ENCODE measurements around the gene GGT5.
"Not testable (repeated sequence)": the region's sequence is repeated elsewhere in the genome, so short reads cannot be mapped to it uniquely, and the experiment has no call there.

Gene GGT5

GRCh38 chr22:24233235-24233634 lies 11.6 kb downstream of the GGT5 start:
- Histone ChIP-seq H3K9me3 (no peaks in the 10 kb centered on the region), H3K27me3 (ENCODE audit: low read depth) (no peaks in the 10 kb centered on the region), H3K4me1 (no peaks in the 10 kb centered on the region), H3K36me3 (replicated peaks) (no peaks in the 10 kb centered on the region), H3K4me3 (no peak overlapping the region)
- no peak for DNase-seq (ENCODE audit: low spot score in 2 of 2)
- in situ Hi-C loops (cut with MboI; ENCODE audit: low sequenced_read_pairs) = no loop called here

- DNase-seq (ENCODE audit: low spot score in 2 of 2) = no peak
- Histone ChIP-seq H3K36me3 (replicated peaks) (no peaks in the 10 kb centered on the region), H3K9me3 (no peaks in the 10 kb centered on the region), H3K4me1 (no peaks in the 10 kb centered on the region), H3K4me3 (no peak overlapping the region), H3K27me3 (ENCODE audit: low read depth) (no peaks in the 10 kb centered on the region)
- in situ Hi-C loops (cut with MboI; ENCODE audit: low sequenced_read_pairs) = no loop called here
Measured at GRCh38 chr22:24232725-24233124, 12.2 kb downstream of the GGT5 start.

- Histone ChIP-seq H3K27me3 (ENCODE audit: low read depth) (no peaks in the 10 kb centered on the region), H3K36me3 (replicated peaks) (no peaks in the 10 kb centered on the region), H3K4me1 (no peaks in the 10 kb centered on the region), H3K9me3 (no peaks in the 10 kb centered on the region), H3K4me3 (no peak overlapping the region)
- DNase-seq (ENCODE audit: low spot score in 2 of 2) = no peak
- in situ Hi-C loops (cut with MboI; ENCODE audit: low sequenced_read_pairs) = no loop called here
Measured at GRCh38 chr22:24232124-24232523, 12.8 kb downstream of the GGT5 start.

GRCh38 chr22:24231706-24232105 lies 13.2 kb downstream of the GGT5 start:
- in situ Hi-C loops (cut with MboI; ENCODE audit: low sequenced_read_pairs) = no loop called here
- Histone ChIP-seq H3K4me1 (no peaks in the 10 kb centered on the region), H3K4me3 (no peak overlapping the region), H3K36me3 (replicated peaks) (no peaks in the 10 kb centered on the region), H3K27me3 (ENCODE audit: low read depth) (no peaks in the 10 kb centered on the region), H3K9me3 (no peaks in the 10 kb centered on the region)
- no peak for DNase-seq (ENCODE audit: low spot score in 2 of 2)

GRCh38 chr22:24230911-24231656 lies 13.8 kb downstream of the GGT5 start:
- no peaks in the 10 kb centered on the region for H3K36me3 ChIP-seq (replicated peaks)
- peak in 1 of 2 experiments; percentile 85 for DNase-seq (ENCODE audit: low spot score in 2 of 2)
- no peak overlapping the region for H3K4me3 ChIP-seq
- no peaks in the 10 kb centered on the region for H3K9me3 ChIP-seq
- H3K27me3 ChIP-seq (ENCODE audit: low read depth) = no peaks in the 10 kb centered on the region
- in situ Hi-C loops (cut with MboI; ENCODE audit: low sequenced_read_pairs) = no loop called here
- no peaks in the 10 kb centered on the region for H3K4me1 ChIP-seq

GRCh38 chr22:24225951-24226350 lies 18.9 kb downstream of the GGT5 start:
- no peaks in the 10 kb centered on the region for H3K36me3 ChIP-seq (replicated peaks)
- H3K9me3 ChIP-seq = 0 out of 2 replicates have a peak, but pooled peaks cover 3% of the 10 kb centered on the region
- no peaks in the 10 kb centered on the region for H3K4me1 ChIP-seq
- H3K27me3 ChIP-seq (ENCODE audit: low read depth) = no peaks in the 10 kb centered on the region
- DNase-seq (ENCODE audit: low spot score in 2 of 2) = no peak
- no peak overlapping the region for H3K4me3 ChIP-seq
- in situ Hi-C loops (cut with MboI; ENCODE audit: low sequenced_read_pairs) = no loop called here

GRCh38 chr22:24225044-24225601 lies 19.8 kb downstream of the GGT5 start:
- no peaks in the 10 kb centered on the region for H3K27me3 ChIP-seq (ENCODE audit: low read depth)
- no peaks in the 10 kb centered on the region for H3K4me1 ChIP-seq
- H3K9me3 ChIP-seq = 0 out of 2 replicates have a peak, but pooled peaks cover 3% of the 10 kb centered on the region
- no peak for DNase-seq (ENCODE audit: low spot score in 2 of 2)
- H3K36me3 ChIP-seq (replicated peaks) = no peaks in the 10 kb centered on the region
- in situ Hi-C loops (cut with MboI; ENCODE audit: low sequenced_read_pairs) = no loop called here
- no peak overlapping the region for H3K4me3 ChIP-seq

- no peaks in the 10 kb centered on the region for H3K27me3 ChIP-seq (ENCODE audit: low read depth)
- H3K9me3 ChIP-seq = 0 out of 2 replicates have a peak, but pooled peaks cover 3% of the 10 kb centered on the region
- in situ Hi-C loops (cut with MboI; ENCODE audit: low sequenced_read_pairs) = no loop called here
- H3K4me3 ChIP-seq = no peak overlapping the region
- H3K36me3 ChIP-seq (replicated peaks) = no peaks in the 10 kb centered on the region
- H3K4me1 ChIP-seq = no peaks in the 10 kb centered on the region
- DNase-seq (ENCODE audit: low spot score in 2 of 2) = no peak
Measured at GRCh38 chr22:24224468-24224867, 20.4 kb downstream of the GGT5 start.

GRCh38 chr22:24219750-24220149 lies 25.1 kb downstream of the GGT5 start:
- H3K4me3 ChIP-seq = no peak overlapping the region

GRCh38 chr22:24217384-24217783 lies 27.5 kb downstream of the GGT5 start:
- no peak for DNase-seq (ENCODE audit: low spot score in 2 of 2)
- Histone ChIP-seq H3K36me3 (replicated peaks) (no peaks in the 10 kb centered on the region), H3K4me3 (no peak overlapping the region), H3K9me3 (no peaks in the 10 kb centered on the region), H3K27me3 (ENCODE audit: low read depth) (no peaks in the 10 kb centered on the region), H3K4me1 (no peaks in the 10 kb centered on the region; the same call in 1 of the 2 replicates)
- in situ Hi-C loops (cut with MboI; ENCODE audit: low sequenced_read_pairs) = no loop called here

More at GRCh38 chr22:24219750-24220149, 25.1 kb downstream of the GGT5 start:
- in situ Hi-C loops (cut with MboI; ENCODE audit: low sequenced_read_pairs) = no loop called here
- H3K36me3 ChIP-seq (replicated peaks) = no peaks in the 10 kb centered on the region
- no peak for DNase-seq (ENCODE audit: low spot score in 2 of 2)
- H3K9me3 ChIP-seq = 0 out of 2 replicates have a peak, but pooled peaks cover 2% of the 10 kb centered on the region
- H3K4me1 ChIP-seq = no peaks in the 10 kb centered on the region
- no peaks in the 10 kb centered on the region for H3K27me3 ChIP-seq (ENCODE audit: low read depth)

- no peak for DNase-seq (ENCODE audit: low spot score in 2 of 2)
- in situ Hi-C loops (cut with MboI; ENCODE audit: low sequenced_read_pairs) = no loop called here
- Histone ChIP-seq H3K4me3 (no peak overlapping the region), H3K36me3 (replicated peaks) (no peaks in the 10 kb centered on the region), H3K27me3 (ENCODE audit: low read depth) (no peaks in the 10 kb centered on the region), H3K4me1 (peaks cover 5% of the 10 kb centered on the region), H3K9me3 (no peaks in the 10 kb centered on the region)
Measured at GRCh38 chr22:24216541-24217209, 28.2 kb downstream of the GGT5 start.

- no peak for DNase-seq (ENCODE audit: low spot score in 2 of 2)
- Histone ChIP-seq H3K36me3 (replicated peaks) (no peaks in the 10 kb centered on the region), H3K27me3 (ENCODE audit: low read depth) (no peaks in the 10 kb centered on the region), H3K4me3 (no peak overlapping the region), H3K4me1 (peaks cover 13% of the 10 kb centered on the region), H3K9me3 (no peaks in the 10 kb centered on the region)
- in situ Hi-C loops (cut with MboI; ENCODE audit: low sequenced_read_pairs) = no loop called here
Measured at GRCh38 chr22:24214467-24215285, 30.2 kb downstream of the GGT5 start.

GRCh38 chr22:24213111-24213510 lies 31.8 kb downstream of the GGT5 start:
- H3K27me3 ChIP-seq (ENCODE audit: low read depth); H3K36me3 ChIP-seq (replicated peaks); H3K4me3 ChIP-seq; DNase-seq (ENCODE audit: low spot score in 2 of 2); H3K9me3 ChIP-seq; in situ Hi-C loops (cut with MboI; ENCODE audit: low sequenced_read_pairs): not testable (repeated sequence)
- peaks cover 13% of the 10 kb centered on the region for H3K4me1 ChIP-seq

Data from HAP-1 (cell line).